ENCODE results near the gene BAZ2B.

DNA sequence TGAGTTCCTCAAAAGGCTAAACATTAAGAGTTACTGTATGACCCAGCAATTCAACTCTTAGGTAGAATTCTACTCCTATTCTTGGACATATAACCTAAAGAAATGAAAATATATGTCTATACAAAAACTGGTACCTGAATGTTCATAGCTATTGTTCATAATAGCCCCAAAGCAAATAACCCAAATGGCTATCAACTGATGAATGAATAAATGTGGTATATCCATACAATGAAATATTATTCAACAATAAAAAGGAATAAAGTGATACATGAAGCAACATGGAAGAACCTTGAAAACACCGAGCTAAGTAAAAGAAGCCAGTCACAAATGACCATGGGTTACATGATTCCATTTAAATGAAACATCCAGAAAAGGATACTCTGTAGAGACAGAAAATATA lies 114.6 kb downstream of the BAZ2B start:
- TF ChIP-seq, protein P1, sequence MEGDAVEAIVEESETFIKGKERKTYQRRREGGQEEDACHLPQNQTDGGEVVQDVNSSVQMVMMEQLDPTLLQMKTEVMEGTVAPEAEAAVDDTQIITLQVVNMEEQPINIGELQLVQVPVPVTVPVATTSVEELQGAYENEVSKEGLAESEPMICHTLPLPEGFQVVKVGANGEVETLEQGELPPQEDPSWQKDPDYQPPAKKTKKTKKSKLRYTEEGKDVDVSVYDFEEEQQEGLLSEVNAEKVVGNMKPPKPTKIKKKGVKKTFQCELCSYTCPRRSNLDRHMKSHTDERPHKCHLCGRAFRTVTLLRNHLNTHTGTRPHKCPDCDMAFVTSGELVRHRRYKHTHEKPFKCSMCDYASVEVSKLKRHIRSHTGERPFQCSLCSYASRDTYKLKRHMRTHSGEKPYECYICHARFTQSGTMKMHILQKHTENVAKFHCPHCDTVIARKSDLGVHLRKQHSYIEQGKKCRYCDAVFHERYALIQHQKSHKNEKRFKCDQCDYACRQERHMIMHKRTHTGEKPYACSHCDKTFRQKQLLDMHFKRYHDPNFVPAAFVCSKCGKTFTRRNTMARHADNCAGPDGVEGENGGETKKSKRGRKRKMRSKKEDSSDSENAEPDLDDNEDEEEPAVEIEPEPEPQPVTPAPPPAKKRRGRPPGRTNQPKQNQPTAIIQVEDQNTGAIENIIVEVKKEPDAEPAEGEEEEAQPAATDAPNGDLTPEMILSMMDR (conservative IDR thresholded peaks at IDR 0.05), result no peak
- no peak for TF ChIP-seq ZFX (IDR thresholded peaks at IDR 0.05)

All from C4-2B (cell line).